Measurements from ENCODE around the gene ACOT11. TPM values are rescaled to one million over a fixed set of nuclear protein-coding genes. Genes with fewer than 3 reads are reported as not detected.

ACOT11 gene
- total RNA-seq, 6 donors from 2014 or later, result 2.3 to 13.6 (median 7.0) TPM

- Histone ChIP-seq H3K9me3 (no peaks in the 10 kb centered on the region), H3K4me1 (no peaks in the 10 kb centered on the region), H3K4me3 (no peak overlapping the region), H3K36me3 (no peaks in the 10 kb centered on the region), H3K27me3 (no peaks in the 10 kb centered on the region), H3K27ac (no peak overlapping the region)
- DNase-seq (no peak), ATAC-seq (ENCODE audit: low FRiP score in 2 of 2) (no peak)
- no peak for TF ChIP-seq POLR2A (IDR thresholded peaks at IDR 0.05)
- no peak for TF ChIP-seq CTCF (IDR thresholded peaks at IDR 0.05)
- no peak for TF ChIP-seq EP300 (IDR thresholded peaks at IDR 0.05)
- TF ChIP-seq POLR2AphosphoS5 (IDR thresholded peaks at IDR 0.05), result no peak
- WGBS, 2 donors, result 88 to 100% methylated on average over 3 to 8 of the region's 8 CpGs
These were observed 63.6 kb downstream of the ACOT11 start for GRCh38 chr1:54611621-54612020.

GRCh38 chr1:54614024-54614423 lies 66.0 kb downstream of the ACOT11 start:
- DNase-seq (no peak), ATAC-seq (ENCODE audit: low FRiP score in 2 of 2) (no peak)
- TF ChIP-seq CTCF (IDR thresholded peaks at IDR 0.05) (no peak), POLR2AphosphoS5 (IDR thresholded peaks at IDR 0.05) (no peak), POLR2A (IDR thresholded peaks at IDR 0.05) (no peak), EP300 (IDR thresholded peaks at IDR 0.05) (no peak)
- Histone ChIP-seq H3K36me3 (no peaks in the 10 kb centered on the region), H3K4me3 (no peak overlapping the region), H3K27ac (no peak overlapping the region), H3K4me1 (no peaks in the 10 kb centered on the region), H3K27me3 (no peaks in the 10 kb centered on the region), H3K9me3 (no peaks in the 10 kb centered on the region)
- 76 to 77% methylated on average over 2 of the region's 2 CpGs for WGBS, 2 donors

GRCh38 chr1:54614563-54614962 lies 66.5 kb downstream of the ACOT11 start:
- Histone ChIP-seq H3K9me3 (no peaks in the 10 kb centered on the region), H3K4me3 (no peak overlapping the region), H3K27ac (no peak overlapping the region), H3K36me3 (no peaks in the 10 kb centered on the region), H3K4me1 (no peaks in the 10 kb centered on the region), H3K27me3 (no peaks in the 10 kb centered on the region)
- DNase-seq (no peak), ATAC-seq (ENCODE audit: low FRiP score in 2 of 2) (no peak)
- 80 to 86% methylated on average over 8 of the region's 8 CpGs for WGBS, 2 donors
- TF ChIP-seq POLR2AphosphoS5 (IDR thresholded peaks at IDR 0.05) (no peak), POLR2A (IDR thresholded peaks at IDR 0.05) (no peak), EP300 (IDR thresholded peaks at IDR 0.05) (no peak)

- TF ChIP-seq CTCF (IDR thresholded peaks at IDR 0.05) (no peak), EP300 (IDR thresholded peaks at IDR 0.05) (no peak), POLR2AphosphoS5 (IDR thresholded peaks at IDR 0.05) (no peak), POLR2A (IDR thresholded peaks at IDR 0.05) (no peak)
- no peaks in the 10 kb centered on the region for H3K27me3 ChIP-seq
- no peak overlapping the region for H3K27ac ChIP-seq
- no peak overlapping the region for H3K4me3 ChIP-seq
- 59 to 68% methylated on average over 13 of the region's 13 CpGs for WGBS, 2 donors
- no peaks in the 10 kb centered on the region for H3K4me1 ChIP-seq
- no peaks in the 10 kb centered on the region for H3K36me3 ChIP-seq
- DNase-seq (no peak), ATAC-seq (ENCODE audit: low FRiP score in 2 of 2) (peak in 1 of 2 donors; percentile 51)
- no peaks in the 10 kb centered on the region for H3K9me3 ChIP-seq
These were observed 67.7 kb downstream of the ACOT11 start for GRCh38 chr1:54615531-54616279.

- Histone ChIP-seq H3K27me3 (no peaks in the 10 kb centered on the region), H3K4me3 (no peak overlapping the region), H3K4me1 (no peaks in the 10 kb centered on the region), H3K9me3 (no peaks in the 10 kb centered on the region), H3K27ac (no peak overlapping the region), H3K36me3 (no peaks in the 10 kb centered on the region)
- TF ChIP-seq CTCF (IDR thresholded peaks at IDR 0.05), result no peak
- no peak for TF ChIP-seq POLR2A (IDR thresholded peaks at IDR 0.05)
- TF ChIP-seq EP300 (IDR thresholded peaks at IDR 0.05), result no peak
- TF ChIP-seq POLR2AphosphoS5 (IDR thresholded peaks at IDR 0.05), result no peak
- WGBS, 2 donors, result 87 to 94% methylated on average over 5 to 8 of the region's 8 CpGs
- DNase-seq (peak in 1 of 2 donors; percentile 18), ATAC-seq (ENCODE audit: low FRiP score in 2 of 2) (no peak)
These were observed 71.7 kb downstream of the ACOT11 start for GRCh38 chr1:54619749-54620148.

All from upper lobe of left lung (tissue), 6 donors.